Measurements from ENCODE around the gene TSPAN9. TPM values are rescaled to one million over a fixed set of nuclear protein-coding genes. Genes with fewer than 3 reads are reported as not detected.
A peak's percentile ranks its signal among the peaks of the same experiment; 100 is the strongest.

The TSPAN9 gene
- total RNA-seq, 2 donors from 2014 or later = 0.65 to 2.7 TPM

- Mint-ChIP-seq H3K27ac (no peak overlapping the region), H3K9me3 (no peaks in the 10 kb centered on the region), H3K4me1 (no peaks in the 10 kb centered on the region), H3K27me3 (peaks cover 30% of the 10 kb centered on the region), H3K4me3 (no peak overlapping the region), H3K36me3 (ENCODE audit: low read depth) (no peaks in the 10 kb centered on the region)
- ATAC-seq (replicated peaks) = no peak
Observed at GRCh38 chr12:3200814-3201233, 123.6 kb downstream of the TSPAN9 start.

GRCh38 chr12:3201339-3202051 lies 124.3 kb downstream of the TSPAN9 start:
- Mint-ChIP-seq H3K4me3 (no peak overlapping the region), H3K9me3 (no peaks in the 10 kb centered on the region), H3K27ac (no peak overlapping the region), H3K4me1 (no peaks in the 10 kb centered on the region), H3K36me3 (ENCODE audit: low read depth) (no peaks in the 10 kb centered on the region), H3K27me3 (peaks cover 24% of the 10 kb centered on the region)
- no peak for ATAC-seq (replicated peaks)

- no peaks in the 10 kb centered on the region for H3K9me3 Mint-ChIP-seq
- H3K4me3 Mint-ChIP-seq = no peak overlapping the region
- no peaks in the 10 kb centered on the region for H3K36me3 Mint-ChIP-seq (ENCODE audit: low read depth)
- ATAC-seq (replicated peaks) = no peak
- peaks cover 23% of the 10 kb centered on the region for H3K27me3 Mint-ChIP-seq
- no peak overlapping the region for H3K27ac Mint-ChIP-seq
- no peaks in the 10 kb centered on the region for H3K4me1 Mint-ChIP-seq
Observed at GRCh38 chr12:3202096-3202495, 124.9 kb downstream of the TSPAN9 start.

GRCh38 chr12:3202734-3203446 lies 125.7 kb downstream of the TSPAN9 start:
- Mint-ChIP-seq H3K4me3 (no peak overlapping the region), H3K4me1 (no peaks in the 10 kb centered on the region), H3K36me3 (ENCODE audit: low read depth) (no peaks in the 10 kb centered on the region), H3K27ac (no peak overlapping the region), H3K9me3 (no peaks in the 10 kb centered on the region), H3K27me3 (peaks cover 23% of the 10 kb centered on the region)
- peak; percentile 54 for ATAC-seq (replicated peaks)

- Mint-ChIP-seq H3K9me3 (no peaks in the 10 kb centered on the region), H3K4me3 (no peak overlapping the region), H3K27ac (no peak overlapping the region), H3K27me3 (peaks cover 23% of the 10 kb centered on the region), H3K4me1 (no peaks in the 10 kb centered on the region), H3K36me3 (ENCODE audit: low read depth) (no peaks in the 10 kb centered on the region)
- ATAC-seq (replicated peaks) = no peak
Observed at GRCh38 chr12:3203713-3204112, 126.5 kb downstream of the TSPAN9 start.

GRCh38 chr12:3204143-3204542 lies 127.0 kb downstream of the TSPAN9 start:
- peaks cover 20% of the 10 kb centered on the region for H3K27me3 Mint-ChIP-seq
- no peak for ATAC-seq (replicated peaks)
- H3K27ac Mint-ChIP-seq = no peak overlapping the region
- H3K9me3 Mint-ChIP-seq = no peaks in the 10 kb centered on the region
- no peaks in the 10 kb centered on the region for H3K36me3 Mint-ChIP-seq (ENCODE audit: low read depth)
- H3K4me3 Mint-ChIP-seq = no peak overlapping the region
- no peaks in the 10 kb centered on the region for H3K4me1 Mint-ChIP-seq

- Mint-ChIP-seq H3K36me3 (ENCODE audit: low read depth) (no peaks in the 10 kb centered on the region), H3K4me1 (no peaks in the 10 kb centered on the region), H3K27me3 (peaks cover 17% of the 10 kb centered on the region), H3K4me3 (no peak overlapping the region), H3K27ac (no peak overlapping the region), H3K9me3 (no peaks in the 10 kb centered on the region)
- no peak for ATAC-seq (replicated peaks)
Observed at GRCh38 chr12:3204730-3205531, 127.8 kb downstream of the TSPAN9 start.

- no peaks in the 10 kb centered on the region for H3K9me3 Mint-ChIP-seq
- no peak overlapping the region for H3K4me3 Mint-ChIP-seq
- no peak overlapping the region for H3K27ac Mint-ChIP-seq
- no peak for ATAC-seq (replicated peaks)
- H3K27me3 Mint-ChIP-seq = peaks cover 15% of the 10 kb centered on the region
- H3K4me1 Mint-ChIP-seq = no peaks in the 10 kb centered on the region
- H3K36me3 Mint-ChIP-seq (ENCODE audit: low read depth) = no peaks in the 10 kb centered on the region
Observed at GRCh38 chr12:3205742-3206519, 128.8 kb downstream of the TSPAN9 start.

GRCh38 chr12:3206536-3207072 lies 129.4 kb downstream of the TSPAN9 start:
- H3K27ac Mint-ChIP-seq = no peak overlapping the region

GRCh38 chr12:3207175-3207574 lies 130.0 kb downstream of the TSPAN9 start:
- Mint-ChIP-seq H3K36me3 (ENCODE audit: low read depth) (no peaks in the 10 kb centered on the region), H3K27ac (no peak overlapping the region), H3K4me3 (no peak overlapping the region), H3K9me3 (no peaks in the 10 kb centered on the region), H3K4me1 (no peaks in the 10 kb centered on the region), H3K27me3 (peaks cover 10% of the 10 kb centered on the region)
- ATAC-seq (replicated peaks) = no peak

More at GRCh38 chr12:3206536-3207072, 129.4 kb downstream of the TSPAN9 start:
- Mint-ChIP-seq H3K9me3 (no peaks in the 10 kb centered on the region), H3K27me3 (peaks cover 10% of the 10 kb centered on the region), H3K36me3 (ENCODE audit: low read depth) (no peaks in the 10 kb centered on the region), H3K4me1 (no peaks in the 10 kb centered on the region), H3K4me3 (no peak overlapping the region)
- no peak for ATAC-seq (replicated peaks)

GRCh38 chr12:3207858-3208257 lies 130.7 kb downstream of the TSPAN9 start:
- H3K27ac Mint-ChIP-seq = no peak overlapping the region
- no peak overlapping the region for H3K4me3 Mint-ChIP-seq
- ATAC-seq (replicated peaks) = no peak
- no peaks in the 10 kb centered on the region for H3K4me1 Mint-ChIP-seq
- H3K27me3 Mint-ChIP-seq = peaks cover 12% of the 10 kb centered on the region
- no peaks in the 10 kb centered on the region for H3K9me3 Mint-ChIP-seq
- H3K36me3 Mint-ChIP-seq (ENCODE audit: low read depth) = no peaks in the 10 kb centered on the region

- no peaks in the 10 kb centered on the region for H3K4me1 Mint-ChIP-seq
- H3K27me3 Mint-ChIP-seq = peaks cover 8% of the 10 kb centered on the region
- ATAC-seq (replicated peaks) = no peak
- no peak overlapping the region for H3K4me3 Mint-ChIP-seq
- H3K27ac Mint-ChIP-seq = no peak overlapping the region
- no peaks in the 10 kb centered on the region for H3K36me3 Mint-ChIP-seq (ENCODE audit: low read depth)
- H3K9me3 Mint-ChIP-seq = no peaks in the 10 kb centered on the region
Observed at GRCh38 chr12:3213188-3213587, 136.0 kb downstream of the TSPAN9 start.

GRCh38 chr12:3213768-3214167 lies 136.6 kb downstream of the TSPAN9 start:
- Mint-ChIP-seq H3K27ac (no peak overlapping the region), H3K4me1 (no peaks in the 10 kb centered on the region), H3K9me3 (no peaks in the 10 kb centered on the region), H3K4me3 (no peak overlapping the region), H3K27me3 (peaks cover 8% of the 10 kb centered on the region), H3K36me3 (ENCODE audit: low read depth) (no peaks in the 10 kb centered on the region)
- ATAC-seq (replicated peaks) = no peak

Data from activated T-helper 17 cell treated with anti-CD3 and anti-CD28 coated beads, Interleukin-2, amount 50 U/mL, for 72 hours (primary cell).